ENCODE data around the gene UMODL1.

GRCh38 chr21:42058631-42059111 is 12.4 kb upstream of the UMODL1 start:
- TF ChIP-seq POLR2AphosphoS5 (IDR thresholded peaks at IDR 0.05; ENCODE audit: borderline replicate concordance, low read depth, low read length) (no peak), FOXP2 (optimal IDR thresholded peaks at IDR 0.05; ENCODE audit: control extremely low read depth, extremely low read length, insufficient read depth) (no peak), EZH2 (IDR thresholded peaks at IDR 0.05) (no peak)
